Astrocyte of the hippocampus (primary cell): ENCODE results near the gene MGAT5B.

Source experiments
- DNase-seq: peaks from one replicate; pipeline ENCODE4 v3.0.0; 2011; ENCODE audit warnings: low read depth, low spot score

MGAT5B gene

GRCh38 chr17:76879691-76880090 lies 11.5 kb downstream of the MGAT5B start:
- DNase-seq: no peak

GRCh38 chr17:76880268-76880667 lies 12.1 kb downstream of the MGAT5B start:
- no peak for DNase-seq

GRCh38 chr17:76880971-76881370 lies 12.8 kb downstream of the MGAT5B start:
- DNase-seq: no peak

GRCh38 chr17:76881408-76881807 lies 13.2 kb downstream of the MGAT5B start:
- no peak for DNase-seq

GRCh38 chr17:76881966-76882365 lies 13.8 kb downstream of the MGAT5B start:
- no peak for DNase-seq

- DNase-seq: no peak
Observed at GRCh38 chr17:76883744-76884525, 15.7 kb downstream of the MGAT5B start.

GRCh38 chr17:76884995-76885893 lies 17.0 kb downstream of the MGAT5B start:
- DNase-seq: no peak

- no peak for DNase-seq
Observed at GRCh38 chr17:76885894-76886290, 17.7 kb downstream of the MGAT5B start.

GRCh38 chr17:76886395-76886794 lies 18.2 kb downstream of the MGAT5B start:
- DNase-seq: no peak

GRCh38 chr17:76887802-76888201 lies 19.6 kb downstream of the MGAT5B start:
- no peak for DNase-seq

- no peak for DNase-seq
Observed at GRCh38 chr17:76888661-76889060, 20.5 kb downstream of the MGAT5B start.

- no peak for DNase-seq
Observed at GRCh38 chr17:76889323-76889722, 21.1 kb downstream of the MGAT5B start.

- no peak for DNase-seq
Observed at GRCh38 chr17:76892329-76892728, 24.1 kb downstream of the MGAT5B start.

- peak; percentile 45 for DNase-seq
Observed at GRCh38 chr17:76893623-76894334, 25.6 kb downstream of the MGAT5B start.

- DNase-seq: no peak
Observed at GRCh38 chr17:76894842-76895241, 26.6 kb downstream of the MGAT5B start.

- no peak for DNase-seq
Observed at GRCh38 chr17:76897023-76897422, 28.8 kb downstream of the MGAT5B start.

- no peak for DNase-seq
Observed at GRCh38 chr17:76899414-76899813, 31.2 kb downstream of the MGAT5B start.

GRCh38 chr17:76900723-76901122 lies 32.5 kb downstream of the MGAT5B start:
- DNase-seq: no peak

- DNase-seq: no peak
Observed at GRCh38 chr17:76901542-76902197, 33.5 kb downstream of the MGAT5B start.

- no peak for DNase-seq
Observed at GRCh38 chr17:76902476-76902875, 34.3 kb downstream of the MGAT5B start.

GRCh38 chr17:76903631-76904030 lies 35.4 kb downstream of the MGAT5B start:
- DNase-seq: no peak

- DNase-seq: no peak
Observed at GRCh38 chr17:76904116-76904515, 35.9 kb downstream of the MGAT5B start.
